Measurements from ENCODE around the gene NACAD. TPM values are rescaled to one million over a fixed set of nuclear protein-coding genes. Genes with fewer than 3 reads are reported as not detected.

Gene NACAD
- total RNA-seq, 2 donors from 2014 or later: 5.9 to 9.0 TPM

DNA sequence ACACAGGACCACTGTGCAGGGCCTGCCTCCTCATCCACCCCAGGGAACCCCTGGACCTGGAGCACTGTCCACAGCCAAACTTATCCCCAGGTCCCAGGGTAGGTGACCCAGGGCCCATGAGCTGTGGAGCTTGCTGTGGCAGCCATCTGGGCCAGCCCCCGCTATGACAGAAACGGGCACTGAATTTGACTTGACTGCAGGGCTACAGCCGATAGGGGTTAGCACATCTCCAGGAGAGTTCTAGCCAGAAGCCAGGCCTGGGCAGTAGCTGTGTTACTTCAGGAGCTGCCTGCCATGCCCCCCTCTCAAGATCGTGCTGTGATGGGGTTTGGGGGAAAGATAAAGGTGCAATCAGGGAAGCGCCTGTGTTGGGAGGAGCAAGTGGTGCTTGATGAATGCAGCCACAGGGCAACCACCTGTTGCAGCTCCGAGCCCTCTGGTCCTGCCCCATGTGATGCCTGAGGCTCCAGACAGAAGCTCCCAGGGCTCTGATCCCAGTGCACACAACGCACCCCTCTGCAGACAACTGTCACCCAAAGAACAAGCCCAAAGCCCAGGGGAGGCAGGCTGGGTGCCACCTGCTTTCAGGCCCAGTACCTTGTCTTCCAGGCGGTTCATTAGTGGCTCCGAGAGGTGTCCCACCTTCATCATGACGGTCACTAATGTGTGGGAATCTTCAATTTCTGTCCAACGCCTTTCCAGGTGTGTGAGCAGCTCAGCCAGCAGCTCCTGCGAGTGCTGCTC lies 16.2 kb upstream of the NACAD start:
- Histone ChIP-seq H3K27me3 (no peaks in the 10 kb centered on the region), H3K27ac (no peak overlapping the region), H3K4me3 (no peak overlapping the region), H3K36me3 (peaks cover 93% of the 10 kb centered on the region), H3K4me1 (peaks cover 0 to 30% of the 10 kb centered on the region in 2 donors), H3K9me3 (no peaks in the 10 kb centered on the region)
- no peak for DNase-seq (ENCODE audit: low spot score)
- TF ChIP-seq, protein P1, sequence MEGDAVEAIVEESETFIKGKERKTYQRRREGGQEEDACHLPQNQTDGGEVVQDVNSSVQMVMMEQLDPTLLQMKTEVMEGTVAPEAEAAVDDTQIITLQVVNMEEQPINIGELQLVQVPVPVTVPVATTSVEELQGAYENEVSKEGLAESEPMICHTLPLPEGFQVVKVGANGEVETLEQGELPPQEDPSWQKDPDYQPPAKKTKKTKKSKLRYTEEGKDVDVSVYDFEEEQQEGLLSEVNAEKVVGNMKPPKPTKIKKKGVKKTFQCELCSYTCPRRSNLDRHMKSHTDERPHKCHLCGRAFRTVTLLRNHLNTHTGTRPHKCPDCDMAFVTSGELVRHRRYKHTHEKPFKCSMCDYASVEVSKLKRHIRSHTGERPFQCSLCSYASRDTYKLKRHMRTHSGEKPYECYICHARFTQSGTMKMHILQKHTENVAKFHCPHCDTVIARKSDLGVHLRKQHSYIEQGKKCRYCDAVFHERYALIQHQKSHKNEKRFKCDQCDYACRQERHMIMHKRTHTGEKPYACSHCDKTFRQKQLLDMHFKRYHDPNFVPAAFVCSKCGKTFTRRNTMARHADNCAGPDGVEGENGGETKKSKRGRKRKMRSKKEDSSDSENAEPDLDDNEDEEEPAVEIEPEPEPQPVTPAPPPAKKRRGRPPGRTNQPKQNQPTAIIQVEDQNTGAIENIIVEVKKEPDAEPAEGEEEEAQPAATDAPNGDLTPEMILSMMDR (IDR thresholded peaks at IDR 0.05): no peak

DNA sequence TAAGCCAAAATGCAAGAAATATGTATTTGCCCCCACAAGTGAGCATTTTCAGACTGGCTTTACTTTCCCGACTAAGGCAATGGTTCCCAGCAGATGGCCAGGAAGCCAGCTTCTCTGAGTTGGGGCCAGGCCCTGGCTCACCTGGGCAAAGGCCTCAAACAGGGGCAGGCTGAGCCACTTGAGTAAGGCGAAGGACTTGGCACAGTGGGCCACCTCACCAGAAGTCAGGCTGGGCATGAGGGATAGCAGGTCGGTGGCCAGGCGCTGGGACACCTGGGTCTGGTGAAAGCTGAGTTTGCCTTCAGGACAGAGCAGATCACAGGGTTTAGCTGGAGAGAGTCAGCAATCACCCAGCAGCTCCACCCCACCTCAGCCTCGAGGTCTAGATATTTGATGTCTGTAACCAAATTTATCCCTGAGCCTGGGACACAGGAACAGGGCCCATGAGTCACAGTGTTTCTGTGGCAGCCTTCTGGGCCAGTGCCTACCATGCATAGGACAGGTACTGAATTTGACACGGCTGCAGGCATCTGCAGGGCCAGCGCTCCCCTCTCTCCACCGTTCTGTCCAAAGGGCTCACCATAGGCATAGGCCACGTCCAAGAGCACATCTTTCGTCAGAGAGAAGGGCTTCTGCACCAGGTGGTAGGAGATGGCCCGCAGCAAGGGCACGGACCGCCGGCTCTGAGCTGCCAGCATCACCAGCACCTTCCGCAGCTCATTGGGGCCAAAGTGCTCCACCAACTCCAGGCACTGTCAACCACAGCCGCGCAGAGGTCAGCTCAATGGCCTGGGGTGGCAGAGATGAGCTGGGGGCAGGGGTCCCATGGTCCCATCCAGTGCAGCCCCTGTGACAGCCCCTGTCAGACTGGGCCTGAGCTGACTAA lies 15.4 kb upstream of the NACAD start:
- peaks cover 0 to 27% of the 10 kb centered on the region in 2 donors for H3K4me1 ChIP-seq
- no peak overlapping the region for H3K27ac ChIP-seq
- DNase-seq (ENCODE audit: low spot score): no peak

DNA sequence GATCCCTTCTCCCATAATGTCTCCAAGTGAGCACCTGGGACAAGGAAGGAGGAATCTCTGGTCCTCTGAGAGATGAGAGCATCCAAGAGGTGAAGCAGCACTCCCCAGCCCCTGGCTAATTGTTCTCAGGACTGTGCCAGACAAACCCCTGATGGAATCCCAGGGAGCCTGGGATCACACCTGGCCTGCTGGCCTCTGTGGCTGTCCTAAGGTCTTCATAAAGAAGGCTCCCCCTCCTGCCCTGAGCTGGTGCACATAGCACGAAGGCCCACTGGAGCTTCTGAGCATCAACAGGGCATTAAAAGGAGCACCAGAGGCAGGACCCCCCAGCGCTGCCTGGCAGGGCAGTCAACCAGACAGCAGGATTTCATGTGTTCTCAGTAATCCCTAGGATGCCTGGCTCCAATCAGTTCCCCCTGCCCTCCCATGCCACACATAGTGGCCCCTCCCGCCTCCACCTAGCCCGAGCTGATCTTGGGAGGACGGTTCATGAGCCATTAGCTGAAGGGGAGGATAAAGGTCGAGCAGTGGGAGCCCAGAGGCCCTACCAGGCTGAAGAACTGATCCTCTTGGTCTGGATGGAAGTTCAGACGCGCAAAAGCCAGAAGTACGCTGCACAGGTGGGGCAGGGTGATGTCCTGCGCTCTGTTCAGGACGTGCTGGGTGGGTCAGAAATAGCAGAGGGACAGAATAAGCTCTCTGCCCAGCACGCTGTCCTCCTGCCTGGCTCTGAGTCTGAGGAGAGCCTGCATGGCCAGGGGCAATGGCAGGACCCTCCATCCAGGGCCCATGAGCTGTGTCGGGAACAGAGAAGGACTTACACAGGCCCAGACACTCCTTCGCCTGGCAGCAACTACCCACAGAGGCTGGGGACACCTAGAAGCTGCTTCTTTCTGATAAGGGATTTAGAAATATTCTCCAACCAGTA lies 14.3 kb upstream of the NACAD start:
- TF ChIP-seq, protein P1 (IDR thresholded peaks at IDR 0.05): no peak
- Histone ChIP-seq H3K27me3 (no peaks in the 10 kb centered on the region), H3K27ac (no peak overlapping the region), H3K4me3 (no peak overlapping the region), H3K36me3 (peaks cover 98% of the 10 kb centered on the region), H3K9me3 (no peaks in the 10 kb centered on the region), H3K4me1 (peaks cover 0 to 15% of the 10 kb centered on the region in 2 donors)
- DNase-seq (ENCODE audit: low spot score): no peak

More for the DNA sequence above, 15.4 kb upstream of the NACAD start:
- TF ChIP-seq, protein P1 (IDR thresholded peaks at IDR 0.05): no peak
- H3K36me3 ChIP-seq: peaks cover 100% of the 10 kb centered on the region
- H3K9me3 ChIP-seq: no peaks in the 10 kb centered on the region
- no peak overlapping the region for H3K4me3 ChIP-seq
- H3K27me3 ChIP-seq: no peaks in the 10 kb centered on the region

DNA sequence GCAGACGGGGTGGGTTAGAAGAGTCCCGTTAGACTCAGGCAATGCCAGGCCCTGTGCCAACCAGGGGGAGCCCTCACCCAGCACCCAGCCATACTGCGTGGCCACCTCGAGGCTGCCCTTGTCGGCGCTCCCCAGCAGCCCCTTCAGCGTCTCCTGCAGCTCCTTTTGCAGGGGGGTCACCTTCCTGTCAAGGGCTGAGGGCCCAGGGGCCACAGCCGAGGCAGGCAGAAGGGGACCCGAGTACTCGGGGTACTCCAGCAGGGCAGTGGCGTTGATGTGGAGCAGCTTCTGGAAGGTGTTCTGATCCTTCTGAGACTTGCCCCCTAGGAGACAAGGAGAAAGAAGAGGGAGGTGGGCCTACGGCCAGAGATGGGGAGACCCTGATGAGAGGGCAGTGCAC lies 13.0 kb upstream of the NACAD start:
- Histone ChIP-seq H3K4me3 (no peak overlapping the region), H3K27ac (no peak overlapping the region), H3K36me3 (peaks cover 86% of the 10 kb centered on the region), H3K9me3 (no peaks in the 10 kb centered on the region), H3K4me1 (peaks cover 0 to 2% of the 10 kb centered on the region in 2 donors), H3K27me3 (no peaks in the 10 kb centered on the region)
- TF ChIP-seq, protein P1 (IDR thresholded peaks at IDR 0.05): no peak
- DNase-seq (ENCODE audit: low spot score): no peak

DNA sequence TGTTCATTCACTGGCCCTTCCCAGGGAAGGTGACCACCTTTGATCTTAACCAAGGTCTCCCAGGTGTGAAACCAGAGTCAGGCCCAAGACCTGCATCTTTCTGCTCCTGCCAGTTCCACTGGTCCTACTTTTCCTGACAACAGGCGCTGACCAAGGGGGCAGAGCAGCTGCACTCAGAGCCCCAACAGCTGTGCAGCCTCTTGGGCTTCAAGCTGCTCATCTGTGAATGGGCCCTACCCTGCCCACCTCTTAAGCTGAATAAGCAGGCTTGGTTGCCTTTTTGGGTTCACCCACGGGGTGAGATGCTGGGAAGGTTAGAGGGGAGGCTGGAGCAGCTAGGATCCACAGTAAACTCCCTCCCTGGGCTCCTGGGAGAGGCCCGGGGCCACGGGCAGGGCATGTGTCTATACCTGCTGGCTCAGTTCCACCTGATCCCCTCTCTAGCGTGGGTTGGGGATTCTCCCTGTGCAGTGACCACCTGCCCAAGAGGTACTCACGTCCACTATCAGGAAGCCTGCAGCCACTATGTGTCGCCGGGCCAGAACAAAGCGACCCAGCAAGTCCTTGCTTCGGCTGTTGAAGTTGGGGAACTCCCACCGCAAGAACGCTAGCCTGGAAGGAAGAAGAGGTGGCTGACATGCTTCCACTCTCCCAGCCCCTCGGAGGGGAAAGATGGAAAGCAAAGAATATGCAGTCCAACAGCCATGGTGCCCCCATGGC lies 12.2 kb upstream of the NACAD start:
- no peak overlapping the region for H3K27ac ChIP-seq
- DNase-seq (ENCODE audit: low spot score): no peak
- H3K27me3 ChIP-seq: no peaks in the 10 kb centered on the region
- peaks cover 77% of the 10 kb centered on the region for H3K36me3 ChIP-seq
- TF ChIP-seq, protein P1 (IDR thresholded peaks at IDR 0.05): no peak
- H3K4me3 ChIP-seq: no peak overlapping the region
- no peaks in the 10 kb centered on the region for H3K4me1 ChIP-seq
- no peaks in the 10 kb centered on the region for H3K9me3 ChIP-seq

Data from right atrium auricular region (tissue), 2 donors.